Lung (tissue), 12 donors: ENCODE data around the gene MED6. TPM values are rescaled to one million over a fixed set of nuclear protein-coding genes. Genes with fewer than 3 reads are reported as not detected.

ENCODE experiments used
- ATAC-seq: fragments of 200-7000 bp; cut with Tn5 transposase; one replicate; pipeline ENCODE4 v1.9.1; 2020; ENCODE audit warnings: moderate number of reproducible peaks; ENCODE audit not compliant: insufficient read depth, low FRiP score
- DNase-seq, 3 donors: peaks; one replicate each; pipeline ENCODE4 v3.0.0-alpha.2; 2013 to 2017
- H3K27ac ChIP-seq, 2 donors: one replicate each; pipeline ENCODE4 v1.5.1; 2013; ENCODE audit warnings: mild to moderate bottlenecking in 2 of 2, moderate library complexity in 2 of 2, control low read depth in 1 of 2, inconsistent platforms in 1 of 2, low read depth in 1 of 2, low read length in 1 of 2
- H3K27me3 ChIP-seq, 3 donors: one replicate each; pipeline ENCODE4 v1.5.1; 2013; ENCODE audit warnings: low read length in 2 of 3; ENCODE audit not compliant: control insufficient read depth in 3 of 3, insufficient read depth in 3 of 3
- H3K36me3 ChIP-seq, 4 donors: one replicate each; pipeline ENCODE4 v1.5.1; 2013; ENCODE audit warnings: low read length in 4 of 4, mild to moderate bottlenecking in 1 of 4, moderate library complexity in 1 of 4; ENCODE audit not compliant: control insufficient read depth in 4 of 4, insufficient read depth in 4 of 4
- H3K4me1 ChIP-seq, 5 donors: one replicate each; pipeline ENCODE4 v1.5.1; 2013; ENCODE audit warnings: low read length in 5 of 5, mild to moderate bottlenecking in 2 of 5, moderate library complexity in 1 of 5; ENCODE audit not compliant: control insufficient read depth in 5 of 5, insufficient read depth in 5 of 5
- H3K4me3 ChIP-seq: one replicate; pipeline ENCODE4 v1.5.1; 2013; ENCODE audit warnings: mild to moderate bottlenecking, control low read depth, moderate library complexity
- H3K9ac ChIP-seq, 2 donors: one replicate each; pipeline ENCODE4 v1.5.1; 2013; ENCODE audit warnings: low read length in 2 of 2, control low read depth in 1 of 2; ENCODE audit not compliant: insufficient read depth in 1 of 2
- H3K9me3 ChIP-seq, 4 donors: one replicate each; pipeline ENCODE4 v1.5.1; 2013; ENCODE audit warnings: low read length in 3 of 4, mild to moderate bottlenecking in 1 of 4, moderate library complexity in 1 of 4; ENCODE audit not compliant: control insufficient read depth in 4 of 4, insufficient read depth in 3 of 4
- WGBS, 2 donors: extraction: QIAGEN DNeasy Blood & Tissue Kit; methylation state at CpG; one replicate each; pipeline ENCODE4 v1.1.7; 2013; 5-methylcytosine and 5-hydroxymethylcytosine counted together
- polyA plus RNA-seq, 2 donors: library from polyadenylated mRNA; stranded (reverse); fragments of 200-250 nt; gene quantifications; one replicate each; pipeline ENCODE4 v1.2.1, GENCODE V29; 2013
- total RNA-seq, 2 donors: library from RNA; depleted of rRNA in 1 of 2; stranded (reverse); fragments of >200 nt in 1 of 2; gene quantifications; one replicate each; pipeline ENCODE4 v1.2.1, GENCODE V29; 2014 to 2021
- TF ChIP-seq, protein P1 (sequence below): IDR thresholded peaks from 2 replicates; pipeline ENCODE4 v1.5.1; 2012; ENCODE audit warnings: mild to moderate bottlenecking; ENCODE audit errors: control extremely low read depth, extremely low read depth
- donor health status: control.
- donor health status: control.
- donor health status: Bipolar disorder and iron deficiency.
- donor health status: healthy.
- donor health status: DM: yes; HTN: yes; CAD: no.

The MED6 gene
- total and polyA plus RNA-seq, 4 donors = 17.5 to 61.9 (median 22.9) TPM

DNA sequence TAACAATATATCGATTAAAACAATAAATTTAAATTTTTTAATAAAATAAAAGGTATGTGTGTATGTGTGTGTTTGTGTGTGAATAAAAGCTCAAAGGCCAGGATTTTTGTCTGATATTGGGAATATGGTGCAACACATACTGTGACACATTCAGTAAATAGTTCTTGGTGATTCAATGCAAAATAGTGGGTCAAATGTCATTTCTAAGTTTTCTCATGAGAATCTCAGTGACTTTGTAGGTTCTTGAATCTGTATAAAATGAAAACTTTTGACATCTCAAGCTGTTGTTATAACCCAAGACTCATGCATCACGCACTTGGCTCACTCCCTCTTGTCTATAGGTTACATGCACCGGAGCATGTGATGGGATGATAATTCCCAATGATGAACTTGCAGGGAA is 16.2 kb upstream of the MED6 start:
- no peaks in the 10 kb centered on the region for H3K27me3 ChIP-seq
- WGBS, 2 donors = 97 to 98% methylated on average over 3 of the region's 3 CpGs
- no peak overlapping the region for H3K27ac ChIP-seq
- ATAC-seq (no peak), DNase-seq (no peak)
- H3K36me3 ChIP-seq = no peaks in the 10 kb centered on the region
- no peaks in the 10 kb centered on the region for H3K9me3 ChIP-seq
- no peaks in the 10 kb centered on the region for H3K4me1 ChIP-seq
- TF ChIP-seq, protein P1, sequence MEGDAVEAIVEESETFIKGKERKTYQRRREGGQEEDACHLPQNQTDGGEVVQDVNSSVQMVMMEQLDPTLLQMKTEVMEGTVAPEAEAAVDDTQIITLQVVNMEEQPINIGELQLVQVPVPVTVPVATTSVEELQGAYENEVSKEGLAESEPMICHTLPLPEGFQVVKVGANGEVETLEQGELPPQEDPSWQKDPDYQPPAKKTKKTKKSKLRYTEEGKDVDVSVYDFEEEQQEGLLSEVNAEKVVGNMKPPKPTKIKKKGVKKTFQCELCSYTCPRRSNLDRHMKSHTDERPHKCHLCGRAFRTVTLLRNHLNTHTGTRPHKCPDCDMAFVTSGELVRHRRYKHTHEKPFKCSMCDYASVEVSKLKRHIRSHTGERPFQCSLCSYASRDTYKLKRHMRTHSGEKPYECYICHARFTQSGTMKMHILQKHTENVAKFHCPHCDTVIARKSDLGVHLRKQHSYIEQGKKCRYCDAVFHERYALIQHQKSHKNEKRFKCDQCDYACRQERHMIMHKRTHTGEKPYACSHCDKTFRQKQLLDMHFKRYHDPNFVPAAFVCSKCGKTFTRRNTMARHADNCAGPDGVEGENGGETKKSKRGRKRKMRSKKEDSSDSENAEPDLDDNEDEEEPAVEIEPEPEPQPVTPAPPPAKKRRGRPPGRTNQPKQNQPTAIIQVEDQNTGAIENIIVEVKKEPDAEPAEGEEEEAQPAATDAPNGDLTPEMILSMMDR = no peak
- H3K4me3 ChIP-seq = no peak overlapping the region
- H3K9ac ChIP-seq = no peak overlapping the region

DNA sequence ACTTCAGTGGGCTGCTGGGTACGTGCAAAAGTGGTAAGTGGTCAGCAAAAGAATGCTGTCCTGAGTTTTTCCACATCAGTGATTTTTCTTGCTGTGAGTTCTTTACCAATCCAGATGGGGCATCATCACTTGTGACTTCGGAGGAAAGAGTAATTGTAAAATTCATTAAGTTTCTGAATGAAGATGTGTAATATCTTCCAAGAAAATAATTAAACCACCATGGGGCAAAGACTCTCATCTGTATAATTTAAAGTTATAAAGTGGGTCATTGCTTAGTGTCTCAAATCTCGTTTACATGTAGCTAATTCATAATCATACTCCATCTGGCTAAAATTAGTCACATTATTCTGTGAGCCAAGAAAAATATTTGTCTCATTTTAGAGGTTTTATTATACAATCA is 10.8 kb upstream of the MED6 start:
- Histone ChIP-seq H3K9me3 (no peaks in the 10 kb centered on the region), H3K36me3 (no peaks in the 10 kb centered on the region), H3K27ac (no peak overlapping the region), H3K9ac (no peak overlapping the region), H3K4me1 (no peaks in the 10 kb centered on the region), H3K27me3 (no peaks in the 10 kb centered on the region), H3K4me3 (no peak overlapping the region)
- no peak for ATAC-seq
- TF ChIP-seq, protein P1 = no peak
- DNase-seq = no peak
- WGBS, 2 donors = 66 to 77% methylated on average over 3 of the region's 3 CpGs

DNA sequence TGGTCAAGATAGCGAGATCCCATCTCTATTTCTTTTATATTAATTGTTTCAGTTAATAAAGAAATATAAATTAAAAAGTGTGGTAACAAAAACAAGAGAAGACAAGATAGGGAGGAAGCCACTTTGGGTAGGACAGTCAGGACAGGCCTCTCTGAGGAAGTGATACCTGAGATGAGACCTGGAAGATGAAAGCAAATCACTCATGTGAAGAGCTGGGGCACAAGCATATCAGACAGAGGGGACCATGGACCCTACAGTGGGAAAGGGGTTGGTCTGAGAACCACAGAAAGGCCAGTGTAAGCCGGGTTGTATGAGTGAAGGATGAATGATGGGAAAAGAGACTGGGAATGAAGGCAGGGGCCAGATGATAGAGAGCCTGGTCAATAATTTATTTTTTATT is 1.8 kb upstream of the MED6 start:
- DNase-seq (no peak), ATAC-seq (no peak)
- Histone ChIP-seq H3K36me3 (peaks cover 0 to under 1% (median 0%) of the 10 kb centered on the region in 4 donors), H3K9ac (no peak overlapping the region), H3K9me3 (no peaks in the 10 kb centered on the region), H3K27ac (no peak overlapping the region), H3K4me3 (no peak overlapping the region), H3K4me1 (peaks cover 2 to 12% (median 12%) of the 10 kb centered on the region in 5 donors), H3K27me3 (no peaks in the 10 kb centered on the region)
- TF ChIP-seq, protein P1 = no peak
- 91 to 94% methylated on average over 2 of the region's 2 CpGs for WGBS, 2 donors

DNA sequence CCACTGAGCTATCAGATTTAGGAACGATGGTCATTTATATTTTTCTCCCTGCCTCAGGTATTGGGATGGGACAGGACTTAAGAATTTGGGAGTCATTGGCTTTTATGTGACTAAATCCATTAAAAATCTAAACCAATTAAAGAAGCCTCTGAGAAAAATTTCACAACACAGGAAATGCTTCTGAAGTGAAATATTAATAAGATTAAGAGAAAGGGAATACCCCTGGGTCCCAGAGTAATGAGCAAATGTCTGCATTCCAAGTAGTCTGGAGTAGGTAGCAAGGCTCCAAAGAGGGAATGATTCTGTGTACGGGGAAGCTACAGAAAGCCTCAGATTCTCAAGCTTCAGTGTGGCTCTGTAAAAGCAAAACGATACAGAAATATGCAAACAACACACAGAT is 707 bp upstream of the MED6 start:
- Histone ChIP-seq H3K36me3 (peaks cover 0 to 4% (median 2%) of the 10 kb centered on the region in 4 donors), H3K27ac (peak overlapping the region in 1 of 2 donors; percentile 33), H3K9me3 (no peaks in the 10 kb centered on the region), H3K4me1 (peaks cover 2 to 12% (median 12%) of the 10 kb centered on the region in 5 donors), H3K9ac (no peak overlapping the region), H3K4me3 (no peak overlapping the region), H3K27me3 (no peaks in the 10 kb centered on the region)
- TF ChIP-seq, protein P1 = no peak
- ATAC-seq = no peak
- DNase-seq = peak in 1 of 3 donors; percentile 30
- 42% methylated on average over 3 of the region's 3 CpGs for WGBS, 2 donors
